CD14-positive monocyte (primary cell): ENCODE results near the gene PRKN. TPM values are rescaled to one million over a fixed set of nuclear protein-coding genes. Genes with fewer than 3 reads are reported as not detected.

Source experiments
- DNase-seq, 3 donors: peaks; one replicate each; pipeline ENCODE4 v3.0.0-alpha.2; 2011 to 2022
- H2AFZ ChIP-seq: 2 replicates; pipeline ENCODE4 v1.6.0; 2012; ENCODE audit warnings: mild to moderate bottlenecking, low read depth, low read length, inconsistent platforms; ENCODE audit not compliant: insufficient read depth, poor library complexity, severe bottlenecking
- H3K27ac ChIP-seq, 2 donors: 1 replicate in 1 of 2; 2 replicates in 1 of 2; pipeline ENCODE4 v1.5.1; 2012 to 2013; ENCODE audit warnings: low read length in 2 of 2, control low read depth in 1 of 2, inconsistent platforms in 1 of 2, low read depth in 1 of 2, mild to moderate bottlenecking in 1 of 2
- H3K27me3 ChIP-seq, 2 donors: one replicate each; pipeline versions ENCODE4 v1.6.0 to v1.6.1; 2011 to 2013; ENCODE audit warnings: low read length in 2 of 2; ENCODE audit not compliant: control insufficient read depth in 2 of 2, insufficient read depth in 2 of 2
- H3K36me3 ChIP-seq, 2 donors: replicated peaks in 1 of 2; 1 replicate in 1 of 2; 2 replicates in 1 of 2; pipeline versions ENCODE4 v1.5.1 to v1.6.1; 2012 to 2013; ENCODE audit warnings: low read length in 2 of 2, control low read depth in 1 of 2, inconsistent platforms in 1 of 2, mild to moderate bottlenecking in 1 of 2; ENCODE audit not compliant: insufficient read depth in 2 of 2, control insufficient read depth in 1 of 2
- H3K4me1 ChIP-seq, 2 donors: 1 replicate in 1 of 2; 2 replicates in 1 of 2; pipeline versions ENCODE4 v1.5.1 to v1.6.1; 2012 to 2013; ENCODE audit warnings: low read length in 2 of 2, control low read depth in 1 of 2, inconsistent platforms in 1 of 2, mild to moderate bottlenecking in 1 of 2, moderate library complexity in 1 of 2; ENCODE audit not compliant: insufficient read depth in 2 of 2, control insufficient read depth in 1 of 2
- H3K4me2 ChIP-seq: replicated peaks from 2 replicates; pipeline ENCODE3; 2012; ENCODE audit warnings: low read length, moderate library complexity, mild to moderate bottlenecking; ENCODE audit not compliant: poor library complexity, severe bottlenecking; ENCODE audit errors: extremely low read depth
- H3K4me3 ChIP-seq, 3 experiments: fragments of 200-600 bp in 1 of 3; sonication (generic) in 1 of 3; replicated peaks in 1 of 3; 1 replicate in 2 of 3; 2 replicates in 1 of 3; pipeline ENCODE4 v1.5.1; 2011 to 2013; ENCODE audit warnings: low read length in 3 of 3, mild to moderate bottlenecking in 3 of 3, control low read depth in 2 of 3, low read depth in 2 of 3, inconsistent platforms in 1 of 3, moderate library complexity in 1 of 3
- H3K79me2 ChIP-seq: 2 replicates; pipeline ENCODE4 v1.6.0; 2012; ENCODE audit warnings: mild to moderate bottlenecking, control low read depth, inconsistent platforms, low read length, moderate library complexity; ENCODE audit not compliant: insufficient read depth
- H3K9ac ChIP-seq: 2 replicates; pipeline ENCODE4 v1.6.0; 2017; ENCODE audit warnings: low read length, mild to moderate bottlenecking; ENCODE audit not compliant: insufficient read depth, poor library complexity, severe bottlenecking
- H3K9me3 ChIP-seq, 2 donors: replicated peaks in 1 of 2; 1 replicate in 1 of 2; 2 replicates in 1 of 2; pipeline versions ENCODE4 v1.5.1 to v1.6.1; 2012 to 2013; ENCODE audit warnings: low read length in 2 of 2, control low read depth in 1 of 2; ENCODE audit not compliant: control insufficient read depth in 1 of 2, insufficient read depth in 1 of 2
- H4K20me1 ChIP-seq: 2 replicates; pipeline ENCODE4 v1.6.0; 2012; ENCODE audit warnings: mild to moderate bottlenecking, low read length, control low read depth, moderate library complexity; ENCODE audit not compliant: insufficient read depth
- H3K27ac Mint-ChIP-seq, 7 donors: one replicate each; pipeline ENCODE4 v1.8.0; 2020; ENCODE audit warnings: mild to moderate bottlenecking in 7 of 7, mixed read lengths in 7 of 7, moderate library complexity in 6 of 7, inconsistent platforms in 2 of 7
- H3K27me3 Mint-ChIP-seq, 3 donors: one replicate each; pipeline ENCODE4 v1.8.0; 2021 to 2022; ENCODE audit warnings: low read depth in 3 of 3, mild to moderate bottlenecking in 3 of 3, mixed read lengths in 3 of 3, moderate library complexity in 3 of 3, inconsistent platforms in 1 of 3
- H3K36me3 Mint-ChIP-seq, 2 donors: one replicate each; pipeline ENCODE4 v1.8.0; 2020; ENCODE audit warnings: mixed read lengths in 2 of 2, inconsistent platforms in 1 of 2, mild to moderate bottlenecking in 1 of 2
- H3K4me1 Mint-ChIP-seq: one replicate; pipeline ENCODE4 v1.8.0; 2020; ENCODE audit warnings: mild to moderate bottlenecking, mixed read lengths
- H3K4me3 Mint-ChIP-seq, 2 donors: one replicate each; pipeline ENCODE4 v1.8.0; 2020; ENCODE audit warnings: mild to moderate bottlenecking in 2 of 2, mixed read lengths in 2 of 2, moderate library complexity in 1 of 2
- H3K9me3 Mint-ChIP-seq, 7 donors: one replicate each; pipeline ENCODE4 v1.8.0; 2020 to 2022; ENCODE audit warnings: mixed read lengths in 7 of 7, mild to moderate bottlenecking in 6 of 7, moderate library complexity in 6 of 7, inconsistent platforms in 2 of 7
- CTCF ChIP-seq: fragments of 200-600 bp; IDR thresholded peaks from one replicate; pipeline ENCODE4 v1.8.0; 2022; ENCODE audit warnings: antibody characterized with exemption, mild to moderate bottlenecking
- WGBS: methylation state at CpG from one replicate; pipeline ENCODE4 v1.1.5; 2013; ENCODE audit warnings: missing lambda C conversion rate; ENCODE audit not compliant: insufficient coverage; 5-methylcytosine and 5-hydroxymethylcytosine counted together
- intact Hi-C, 2 donors: fragments of 100-400 bp; cut with micrococcal nuclease; formaldehyde crosslinking; loops; one replicate each; pipeline versions ENCODE4 v1.15.0 to v1.15.1; 2023
- polyA plus RNA-seq, 3 donors: library from polyadenylated mRNA; depleted of rRNA in 1 of 3; unstranded in 2 of 3; stranded (reverse) in 1 of 3; fragments of 300-500 nt in 2 of 3; fragments of >200 nt in 1 of 3; fragmentation: Illumina TruSeq in 2 of 3; gene quantifications; 1 replicate in 2 of 3; 2 replicates in 1 of 3; pipeline ENCODE4 v1.2.3, GENCODE V29; 2012 to 2021

PRKN gene
- polyA plus RNA-seq, 3 donors = 0.19 to 0.21 TPM; not detected in 1

DNA sequence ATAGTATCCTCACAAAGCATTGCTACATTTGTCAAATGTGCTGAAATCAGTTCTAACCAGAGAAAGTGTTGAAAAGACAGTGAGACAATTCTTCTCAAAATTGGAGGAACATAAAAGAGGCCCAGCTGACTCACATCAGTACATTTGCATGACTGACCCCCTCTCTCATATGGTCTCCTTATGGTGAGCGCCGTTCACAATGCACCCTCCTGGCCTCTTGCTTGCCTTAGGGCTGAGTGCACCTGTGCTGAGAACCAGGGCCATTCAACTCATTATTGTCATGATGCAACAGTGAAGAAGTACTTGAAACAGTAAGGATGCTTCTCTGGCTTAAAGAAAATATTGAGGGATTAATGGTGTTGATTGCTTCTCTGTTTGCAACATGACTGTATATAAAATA lies 1078.5 kb downstream of the PRKN start:
- H3K9me3 ChIP-seq = peaks cover 17 to 22% of the 10 kb centered on the region in 2 donors
- no peak overlapping the region for H3K4me2 ChIP-seq
- H3K9me3 Mint-ChIP-seq = peaks cover 5 to 29% (median 11%) of the 10 kb centered on the region in 7 donors
- no peak overlapping the region for H3K4me3 ChIP-seq
- H3K27me3 Mint-ChIP-seq = no peaks in the 10 kb centered on the region
- no peak overlapping the region for H2AFZ ChIP-seq
- intact Hi-C loops = no loop called here
- no peak overlapping the region for H3K9ac ChIP-seq
- no peaks in the 10 kb centered on the region for H3K4me1 ChIP-seq
- H3K4me3 Mint-ChIP-seq = no peak overlapping the region
- no peaks in the 10 kb centered on the region for H3K27me3 ChIP-seq
- H3K36me3 Mint-ChIP-seq = no peaks in the 10 kb centered on the region
- no peak overlapping the region for H3K27ac Mint-ChIP-seq
- no peaks in the 10 kb centered on the region for H4K20me1 ChIP-seq
- no peak for DNase-seq
- no peaks in the 10 kb centered on the region for H3K4me1 Mint-ChIP-seq
- no peaks in the 10 kb centered on the region for H3K36me3 ChIP-seq
- H3K27ac ChIP-seq = no peak overlapping the region
- TF ChIP-seq CTCF = no peak
- no peaks in the 10 kb centered on the region for H3K79me2 ChIP-seq
- no CpG with 5 or more reads among the region's 2 CpGs for WGBS

GRCh38 chr6:161647234-161647633 lies 1080.3 kb downstream of the PRKN start:
- TF ChIP-seq CTCF = no peak
- no peak overlapping the region for H3K4me3 Mint-ChIP-seq
- no peaks in the 10 kb centered on the region for H3K4me1 ChIP-seq
- no peak overlapping the region for H2AFZ ChIP-seq
- no peaks in the 10 kb centered on the region for H3K36me3 Mint-ChIP-seq
- no peak overlapping the region for H3K27ac ChIP-seq
- H3K27ac Mint-ChIP-seq = no peak overlapping the region
- no peak overlapping the region for H3K9ac ChIP-seq
- H3K4me3 ChIP-seq = no peak overlapping the region
- no peak for DNase-seq
- H3K27me3 Mint-ChIP-seq = no peaks in the 10 kb centered on the region
- peaks cover 4 to 25% (median 11%) of the 10 kb centered on the region in 7 donors for H3K9me3 Mint-ChIP-seq
- 90% methylated on average over 2 of the region's 4 CpGs for WGBS
- H3K36me3 ChIP-seq = no peaks in the 10 kb centered on the region
- intact Hi-C loops = no loop called here
- H3K4me2 ChIP-seq = no peak overlapping the region
- no peaks in the 10 kb centered on the region for H4K20me1 ChIP-seq
- no peaks in the 10 kb centered on the region for H3K79me2 ChIP-seq
- H3K27me3 ChIP-seq = no peaks in the 10 kb centered on the region
- no peaks in the 10 kb centered on the region for H3K4me1 Mint-ChIP-seq
- H3K9me3 ChIP-seq = peaks cover 17 to 20% of the 10 kb centered on the region in 2 donors
